Measurements from ENCODE around the gene ACAA1. TPM values are rescaled to one million over a fixed set of nuclear protein-coding genes. Genes with fewer than 3 reads are reported as not detected.

ACAA1 gene
- total and polyA plus RNA-seq, 2 of the 13 experiments (the other 11 are each of a cell fraction or from before 2014, with no cell fraction given): 60.8 to 188 TPM

GRCh38 chr3:38164643-38164951 is 27.7 kb upstream of the ACAA1 start (continued):
- TF ChIP-seq CSRNP1 (CRISPR knock-in tag; IDR thresholded peaks at IDR 0.05) (0 out of 2 replicates have a peak, but pooled peaks have one; percentile 14), ZNF781 (CRISPR knock-in tag; IDR thresholded peaks at IDR 0.05; ENCODE audit: borderline replicate concordance, not compliant biosample characterization) (peak; percentile 21), CENPX (CRISPR knock-in tag; IDR thresholded peaks at IDR 0.05) (no peak), MED8 (CRISPR knock-in tag; IDR thresholded peaks at IDR 0.05; ENCODE audit: insufficient replicate concordance) (peak; percentile 34), ZNF446 (CRISPR knock-in tag; IDR thresholded peaks at IDR 0.05) (peak; percentile 69; the same call in 1 of the 2 replicates), TOPORS (CRISPR knock-in tag; IDR thresholded peaks at IDR 0.05) (no peak), PITX1 (CRISPR knock-in tag; IDR thresholded peaks at IDR 0.05) (no peak), ZNF550 (CRISPR knock-in tag; IDR thresholded peaks at IDR 0.05; ENCODE audit: borderline replicate concordance) (no peak), MAF1 (CRISPR knock-in tag; IDR thresholded peaks at IDR 0.05; ENCODE audit: borderline replicate concordance) (no peak), DPF2 (CRISPR knock-in tag; IDR thresholded peaks at IDR 0.05; ENCODE audit: borderline replicate concordance, low read depth) (no peak), TP53 (CRISPR knock-in tag; conservative IDR thresholded peaks at IDR 0.05) (no peak), ZNF629 (CRISPR knock-in tag; conservative IDR thresholded peaks at IDR 0.05) (no peak), RAD51 (IDR thresholded peaks at IDR 0.05; ENCODE audit: borderline replicate concordance) (no peak), HMGXB4 (CRISPR knock-in tag; IDR thresholded peaks at IDR 0.05; ENCODE audit: borderline replicate concordance in 1 of 2, low read depth in 1 of 2) (no peak), ZFP37 (CRISPR knock-in tag; IDR thresholded peaks at IDR 0.05; ENCODE audit: borderline replicate concordance) (no peak), AFF4 (CRISPR knock-in tag; IDR thresholded peaks at IDR 0.05) (no peak), SSRP1 (CRISPR knock-in tag; IDR thresholded peaks at IDR 0.05) (no peak), AKAP8 (CRISPR knock-in tag; IDR thresholded peaks at IDR 0.05) (0 out of 2 replicates have a peak, but pooled peaks have one; percentile 16)
